Body of pancreas (tissue), 4 donors: ENCODE measurements around the gene ADRB1. TPM values are rescaled to one million over a fixed set of nuclear protein-coding genes. Genes with fewer than 3 reads are reported as not detected.

ENCODE experiments used
- ATAC-seq: fragments of 150-250 bp; one replicate; pipeline ENCODE4 v1.9.1; 2016
- DNase-seq, 4 donors: peaks; one replicate each; pipeline ENCODE4 v3.0.0-alpha.2; 2019
- H3K27ac ChIP-seq, 4 donors: fragments of 200-600 bp; sonication (generic); 1 replicate in 3 of 4; 2 replicates in 1 of 4; pipeline versions ENCODE4 v1.5.1 to v1.6.1; 2016 to 2019; ENCODE audit warnings: mild to moderate bottlenecking in 1 of 4, mixed read lengths in 1 of 4, moderate library complexity in 1 of 4
- H3K27me3 ChIP-seq, 2 donors: fragments of 200-600 bp; sonication (generic); one replicate each; pipeline ENCODE4 v1.6.0; 2016; ENCODE audit warnings: mild to moderate bottlenecking in 1 of 2
- H3K36me3 ChIP-seq, 2 donors: fragments of 200-600 bp; sonication (generic); replicated peaks in 1 of 2; 2 replicates each; pipeline ENCODE4 v1.5.1; 2016; ENCODE audit warnings: low read depth in 2 of 2; ENCODE audit not compliant: insufficient read depth in 1 of 2
- H3K4me1 ChIP-seq: fragments of 200-600 bp; sonication (generic); one replicate; pipeline ENCODE4 v1.6.0; 2016
- H3K4me3 ChIP-seq, 2 donors: fragments of 200-600 bp; sonication (generic); 1 replicate in 1 of 2; 2 replicates in 1 of 2; pipeline ENCODE4 v1.5.1; 2016 to 2019
- H3K9me3 ChIP-seq, 3 donors: fragments of 200-600 bp; sonication (generic); 1 replicate in 2 of 3; 2 replicates in 1 of 3; pipeline ENCODE4 v1.5.1; 2016
- POLR2A ChIP-seq, 3 donors: fragments of 450-650 bp; IDR thresholded peaks; one replicate each; pipeline ENCODE4 v1.6.1; 2016; ENCODE audit warnings: antibody characterized with exemption in 3 of 3, mild to moderate bottlenecking in 2 of 3
- WGBS, 2 donors: methylation state at CpG; one replicate each; pipeline ENCODE4 v1.1.5; 2017; 5-methylcytosine and 5-hydroxymethylcytosine counted together
- intact Hi-C: fragments of 100-400 bp; cut with DNase I; formaldehyde crosslinking; loops from one replicate; pipeline ENCODE4 v1.15.1; 2023
- total RNA-seq, 2 donors: library from RNA; depleted of rRNA; stranded (reverse); fragments of >200 nt; gene quantifications; one replicate each; pipeline ENCODE4 v1.1.0, GENCODE V29; 2016
- TF ChIP-seq, protein P1 (sequence below), 7 experiments: fragments of 450-650 bp in 4 of 7; fragments of 200-600 bp in 3 of 7; sonication (generic) in 3 of 7; IDR thresholded peaks; one replicate each; pipeline ENCODE4 v1.5.1; 2016 to 2019; ENCODE audit warnings: antibody characterized with exemption in 7 of 7

ADRB1 gene
- total RNA-seq, 2 donors from 2014 or later = 1.0 to 8.6 TPM

DNA sequence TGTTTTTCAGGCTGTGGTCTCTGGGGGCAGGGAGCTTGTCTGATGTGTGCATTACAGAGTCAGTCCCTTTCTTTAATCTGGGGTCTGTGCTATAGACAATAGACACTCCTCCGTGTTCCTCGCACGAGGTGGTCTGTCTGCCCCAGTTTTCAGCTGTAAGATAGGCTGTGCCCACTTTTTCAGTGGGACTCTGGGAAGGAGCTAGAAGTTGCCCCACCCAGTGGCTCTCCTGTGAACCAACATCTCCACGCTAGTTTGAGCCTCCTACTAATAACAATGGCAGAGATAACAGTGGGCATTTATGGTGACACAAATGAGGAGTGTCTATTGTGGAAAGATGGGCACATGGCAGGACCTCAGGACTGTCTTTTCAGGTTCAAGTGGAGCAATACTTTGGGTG lies 44.0 kb downstream of the ADRB1 start:
- no peak overlapping the region for H3K4me3 ChIP-seq
- TF ChIP-seq, protein P1, sequence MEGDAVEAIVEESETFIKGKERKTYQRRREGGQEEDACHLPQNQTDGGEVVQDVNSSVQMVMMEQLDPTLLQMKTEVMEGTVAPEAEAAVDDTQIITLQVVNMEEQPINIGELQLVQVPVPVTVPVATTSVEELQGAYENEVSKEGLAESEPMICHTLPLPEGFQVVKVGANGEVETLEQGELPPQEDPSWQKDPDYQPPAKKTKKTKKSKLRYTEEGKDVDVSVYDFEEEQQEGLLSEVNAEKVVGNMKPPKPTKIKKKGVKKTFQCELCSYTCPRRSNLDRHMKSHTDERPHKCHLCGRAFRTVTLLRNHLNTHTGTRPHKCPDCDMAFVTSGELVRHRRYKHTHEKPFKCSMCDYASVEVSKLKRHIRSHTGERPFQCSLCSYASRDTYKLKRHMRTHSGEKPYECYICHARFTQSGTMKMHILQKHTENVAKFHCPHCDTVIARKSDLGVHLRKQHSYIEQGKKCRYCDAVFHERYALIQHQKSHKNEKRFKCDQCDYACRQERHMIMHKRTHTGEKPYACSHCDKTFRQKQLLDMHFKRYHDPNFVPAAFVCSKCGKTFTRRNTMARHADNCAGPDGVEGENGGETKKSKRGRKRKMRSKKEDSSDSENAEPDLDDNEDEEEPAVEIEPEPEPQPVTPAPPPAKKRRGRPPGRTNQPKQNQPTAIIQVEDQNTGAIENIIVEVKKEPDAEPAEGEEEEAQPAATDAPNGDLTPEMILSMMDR (IDR thresholded peaks at IDR 0.05) = no peak
- no peak for TF ChIP-seq POLR2A (IDR thresholded peaks at IDR 0.05)
- intact Hi-C loops = no loop called here
- H3K4me1 ChIP-seq = peaks cover 3% of the 10 kb centered on the region
- H3K9me3 ChIP-seq = no peaks in the 10 kb centered on the region
- WGBS, 2 donors = 70 to 88% methylated on average over 4 of the region's 4 CpGs
- no peaks in the 10 kb centered on the region for H3K27me3 ChIP-seq
- H3K36me3 ChIP-seq = no peaks in the 10 kb centered on the region
- ATAC-seq = no peak
- no peak for DNase-seq
- no peak overlapping the region for H3K27ac ChIP-seq

GRCh38 chr10:114094795-114095194 lies 51.1 kb downstream of the ADRB1 start:
- Histone ChIP-seq H3K9me3 (no peaks in the 10 kb centered on the region), H3K4me1 (no peaks in the 10 kb centered on the region), H3K36me3 (no peaks in the 10 kb centered on the region), H3K27ac (no peak overlapping the region), H3K27me3 (no peaks in the 10 kb centered on the region), H3K4me3 (no peak overlapping the region)
- intact Hi-C loops = loop anchor here (5.0 kb wide), 1 partner anchor 287 kb away; no protein-coding TSS in a partner anchor
- DNase-seq (no peak), ATAC-seq (no peak)
- 60 to 87% methylated on average over 1 to 3 of the region's 3 CpGs for WGBS, 2 donors
- TF ChIP-seq POLR2A (IDR thresholded peaks at IDR 0.05) = no peak
- TF ChIP-seq, protein P1 (IDR thresholded peaks at IDR 0.05) = no peak

GRCh38 chr10:114095559-114096337 lies 52.1 kb downstream of the ADRB1 start:
- TF ChIP-seq, protein P1 (IDR thresholded peaks at IDR 0.05) = no peak
- no peak for TF ChIP-seq POLR2A (IDR thresholded peaks at IDR 0.05)
- no peak for ATAC-seq
- 71 to 81% methylated on average over 13 of the region's 13 CpGs for WGBS, 2 donors
- Histone ChIP-seq H3K4me1 (peaks cover 3% of the 10 kb centered on the region), H3K4me3 (no peak overlapping the region), H3K9me3 (no peaks in the 10 kb centered on the region), H3K27ac (no peak overlapping the region), H3K27me3 (no peaks in the 10 kb centered on the region), H3K36me3 (no peaks in the 10 kb centered on the region)
- no peak for DNase-seq
- intact Hi-C loops = loop anchor here (5.0 kb wide), 1 partner anchor 288 kb away; no protein-coding TSS in a partner anchor

Other genes with a start within 250 kb of the ADRB1 start
- gene DCLRE1A, start 189.8 kb upstream of the ADRB1 start, total RNA-seq = 1 to 10 TPM; 4.6 to 5.2 TPM
- gene NHLRC2, start 189.2 kb upstream of the ADRB1 start, total RNA-seq = 10 to 100 TPM; 17.9 to 50.4 TPM
- gene CCDC186, start 130.3 kb downstream of the ADRB1 start, total RNA-seq = 10 to 100 TPM; 42.3 to 53.4 TPM
- under 1 TPM; 0.78 to 0.99 TPM for gene TDRD1, start 135.5 kb downstream of the ADRB1 start, total RNA-seq
- 10 to 100 TPM; 10.5 to 15.3 TPM for gene VWA2, start 195.4 kb downstream of the ADRB1 start, total RNA-seq